GM21576 (cell line): ENCODE measurements around the gene TMEM106C.
A peak's percentile ranks its signal among the peaks of the same experiment; 100 is the strongest.

Experiments
- ATAC-seq: cut with Tn5 transposase; IDR thresholded peaks from one replicate; pipeline ENCODE4 v1.9.1; 2021; ENCODE audit warnings: mild to moderate bottlenecking, moderate library complexity; ENCODE audit not compliant: unreplicated experiment

Gene TMEM106C, protein sequence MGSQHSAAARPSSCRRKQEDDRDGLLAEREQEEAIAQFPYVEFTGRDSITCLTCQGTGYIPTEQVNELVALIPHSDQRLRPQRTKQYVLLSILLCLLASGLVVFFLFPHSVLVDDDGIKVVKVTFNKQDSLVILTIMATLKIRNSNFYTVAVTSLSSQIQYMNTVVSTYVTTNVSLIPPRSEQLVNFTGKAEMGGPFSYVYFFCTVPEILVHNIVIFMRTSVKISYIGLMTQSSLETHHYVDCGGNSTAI

DNA sequence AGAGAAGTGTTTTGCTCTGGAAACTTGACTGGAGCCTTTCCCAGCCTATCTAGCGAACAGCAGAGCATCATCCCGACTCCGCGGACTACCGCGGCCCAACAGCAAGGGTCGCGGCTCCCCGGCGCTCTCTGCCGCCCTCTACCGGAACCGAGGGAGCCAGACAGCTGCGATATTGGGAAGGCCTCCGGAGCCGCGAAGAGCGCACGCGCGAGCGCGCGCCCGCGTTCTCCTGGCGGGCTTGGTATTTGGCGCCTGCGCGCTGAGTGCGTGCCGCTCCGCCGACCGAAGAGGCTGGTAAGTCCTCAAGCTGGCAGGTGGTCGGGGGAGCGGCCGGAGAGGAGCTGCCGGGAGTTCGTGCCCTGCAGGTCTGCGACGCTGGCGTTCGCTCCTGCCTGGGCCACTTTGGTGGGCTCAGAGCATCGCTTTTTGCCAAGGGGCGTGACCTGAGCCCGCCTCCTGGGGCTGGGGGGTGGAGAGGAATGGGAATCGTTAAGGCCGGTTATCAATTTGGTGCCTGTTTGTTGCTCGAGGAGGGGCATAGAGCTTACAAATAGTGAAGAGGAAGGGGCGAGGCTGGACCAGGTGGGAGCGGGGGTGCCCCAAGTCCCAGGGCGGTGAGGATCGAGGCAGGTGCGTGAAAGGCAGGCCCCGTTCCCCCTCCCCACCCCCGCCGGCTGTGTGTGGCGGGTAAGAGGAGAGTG, at the start of gene TMEM106C:
TSS of gene TMEM106C (plus strand) at position 257 of the 701 bp plus-strand sequence. CDS start 641 bp downstream, outside the sequence.
- ATAC-seq, result peak; percentile 78

GRCh38 chr12:47920913-47921312, 42.5 kb upstream of the TMEM106C start:
- ATAC-seq, result no peak

DNA sequence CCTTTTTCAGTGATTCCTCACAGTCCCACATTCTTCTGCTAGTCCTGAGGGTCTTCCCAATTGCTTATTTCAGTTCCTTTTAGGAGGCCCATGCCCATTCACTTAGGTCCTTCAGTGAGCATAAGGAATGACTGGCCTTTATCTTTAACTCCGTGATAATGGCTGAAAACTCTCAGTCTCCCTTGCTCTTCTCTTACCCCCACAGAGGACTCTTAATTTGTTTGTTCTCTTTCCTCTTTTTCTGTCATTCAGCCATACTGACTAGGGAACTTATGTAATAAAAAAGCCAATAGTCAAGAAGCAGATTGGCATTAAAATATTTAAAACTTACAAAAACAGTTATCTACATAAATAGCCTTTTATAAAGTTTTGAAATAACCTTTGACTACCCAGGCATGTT, 41.5 kb upstream of the TMEM106C start:
- ATAC-seq, result no peak

GRCh38 chr12:47927346-47927745, 36.0 kb upstream of the TMEM106C start:
- no peak for ATAC-seq

DNA sequence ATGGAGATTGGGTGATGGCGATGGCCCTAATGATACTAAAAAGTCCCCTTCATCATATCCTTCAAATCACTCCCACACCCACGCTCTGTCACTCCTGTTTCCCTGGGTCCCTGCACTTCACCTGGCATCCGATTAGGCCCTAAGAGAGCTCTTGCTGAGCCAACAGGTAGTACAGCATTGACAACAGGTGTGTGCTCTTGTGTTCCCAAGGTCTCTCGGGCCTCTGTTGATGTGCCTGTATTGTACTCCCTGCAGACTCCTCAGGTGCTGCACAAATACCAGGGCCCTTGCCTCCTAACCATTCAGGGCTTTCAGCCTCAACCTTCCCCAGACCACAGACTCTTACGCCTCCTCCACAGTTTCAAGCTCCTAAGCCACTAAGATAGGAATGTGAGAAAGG, 32.8 kb upstream of the TMEM106C start:
- no peak for ATAC-seq

DNA sequence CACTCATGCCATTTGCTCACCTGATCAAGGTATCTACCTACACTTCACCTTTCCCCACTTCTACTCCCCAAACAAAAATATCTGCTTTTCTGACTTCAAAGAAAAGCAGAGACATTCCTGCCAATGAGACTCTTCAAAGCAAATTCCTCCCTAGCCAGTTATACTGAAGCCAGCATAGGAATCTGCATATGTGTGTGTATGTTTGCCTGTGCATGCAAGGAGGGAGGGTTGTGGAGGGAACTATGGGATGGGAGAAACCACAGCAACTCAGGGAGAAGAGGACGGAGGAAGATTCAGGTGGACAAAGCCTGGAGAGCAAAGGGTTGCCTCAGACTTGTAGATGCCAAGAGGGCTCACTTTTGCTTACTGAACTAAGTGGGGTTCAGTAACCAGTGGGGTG, 32.2 kb upstream of the TMEM106C start:
- no peak for ATAC-seq

- no peak for ATAC-seq
Observed at GRCh38 chr12:47935184-47935583, 28.2 kb upstream of the TMEM106C start.

GRCh38 chr12:47938093-47938492, 25.3 kb upstream of the TMEM106C start:
- ATAC-seq, result no peak

DNA sequence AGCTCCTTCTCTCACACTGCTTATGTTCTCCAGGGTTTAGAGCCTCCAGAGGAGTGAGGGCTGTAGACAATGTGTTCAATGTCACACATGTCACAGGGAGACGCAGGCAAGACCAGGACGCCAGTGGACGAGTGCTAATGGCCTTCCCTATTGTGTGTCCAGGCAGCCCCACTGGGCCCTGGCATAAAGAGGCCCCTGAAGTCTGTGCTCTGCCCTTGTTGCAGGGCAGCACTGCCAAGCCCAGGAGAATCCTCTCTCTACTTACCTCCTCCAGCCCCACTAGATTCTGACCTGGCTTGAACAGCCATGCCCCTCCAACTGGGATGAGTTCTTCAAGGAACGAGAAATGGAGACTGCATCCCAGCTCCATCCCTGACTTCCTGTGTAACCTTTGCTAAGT, 24.8 kb upstream of the TMEM106C start:
- ATAC-seq, result no peak

DNA sequence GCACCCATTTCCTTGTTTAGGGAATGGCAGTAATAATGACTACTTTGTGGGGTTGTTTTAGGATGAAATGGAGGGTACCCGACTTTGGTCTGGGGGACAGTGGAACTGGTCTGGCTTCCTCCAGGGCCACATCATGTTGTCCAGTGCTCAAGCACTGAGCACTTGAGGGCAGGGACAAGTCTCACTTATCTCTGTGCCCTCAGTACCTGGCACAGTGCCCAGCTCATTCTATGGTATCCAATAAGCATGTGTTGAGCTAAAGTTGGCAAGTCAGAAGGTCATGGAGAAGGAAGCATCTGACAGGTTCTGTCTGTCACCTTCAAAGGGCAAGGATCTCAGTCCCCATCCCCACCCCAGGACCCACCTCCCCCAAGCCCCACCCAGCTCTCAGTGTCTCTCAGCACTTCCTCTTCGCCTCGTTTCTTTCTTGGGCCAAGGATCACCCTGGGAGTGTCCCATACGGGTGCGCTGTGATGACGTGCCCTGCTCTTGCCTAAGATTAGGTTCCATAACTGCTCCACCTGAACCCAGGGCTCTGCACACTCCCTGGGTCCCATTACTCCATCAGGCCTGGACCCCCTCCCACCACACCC, 24.3 kb upstream of the TMEM106C start:
- no peak for ATAC-seq

- no peak for ATAC-seq
Observed at GRCh38 chr12:47940773-47941474, 22.5 kb upstream of the TMEM106C start.

DNA sequence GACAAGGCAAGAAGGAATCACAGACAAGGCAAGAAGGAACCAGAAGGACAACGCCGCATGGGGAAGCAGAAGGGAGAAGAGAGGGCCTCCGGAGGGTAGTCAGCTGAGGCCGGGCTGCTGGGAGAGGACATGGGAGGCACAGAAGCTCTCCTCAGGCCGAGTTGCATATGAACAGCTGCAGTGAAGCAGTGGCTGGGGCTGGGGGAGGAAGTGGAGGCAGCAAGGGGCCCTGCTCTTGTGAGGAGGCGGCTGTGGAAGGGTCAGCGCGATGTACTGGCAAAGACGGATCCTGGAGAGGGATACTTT, 22.0 kb upstream of the TMEM106C start:
- ATAC-seq, result no peak

- no peak for ATAC-seq
Observed at GRCh38 chr12:47941871-47942613, 21.4 kb upstream of the TMEM106C start.

DNA sequence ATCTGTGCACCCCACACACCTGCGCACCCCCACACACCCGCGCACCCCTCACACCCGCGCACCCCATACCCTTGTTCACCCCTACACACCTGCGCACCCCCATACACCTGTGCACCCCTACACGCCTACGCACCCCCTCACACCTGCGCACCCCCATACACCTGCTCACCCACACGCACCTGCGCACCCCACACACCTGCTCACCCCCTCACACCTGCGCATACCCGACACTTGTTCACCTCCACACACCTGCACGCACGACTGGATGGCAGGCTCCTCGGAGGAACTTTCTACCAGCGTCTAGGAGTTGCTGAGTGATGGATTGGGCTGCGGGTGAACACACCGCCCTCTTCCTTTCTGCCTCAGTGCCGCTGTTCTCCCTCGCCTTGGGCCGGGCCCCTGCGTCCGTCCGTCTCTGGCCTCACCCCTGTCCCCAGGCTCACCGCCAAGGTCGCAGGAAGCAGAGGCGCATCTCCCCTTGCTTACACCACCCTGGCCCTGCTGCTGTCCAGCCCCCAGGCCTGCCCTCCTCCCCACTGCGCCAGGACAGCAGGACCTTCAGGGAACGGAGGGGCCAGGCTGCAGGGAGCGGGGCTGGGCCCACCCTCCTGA, 20.7 kb upstream of the TMEM106C start:
- no peak for ATAC-seq

- ATAC-seq, result no peak
Observed at GRCh38 chr12:47943623-47944340, 19.6 kb upstream of the TMEM106C start.

GRCh38 chr12:47944685-47945340, 18.6 kb upstream of the TMEM106C start:
- ATAC-seq, result no peak

DNA sequence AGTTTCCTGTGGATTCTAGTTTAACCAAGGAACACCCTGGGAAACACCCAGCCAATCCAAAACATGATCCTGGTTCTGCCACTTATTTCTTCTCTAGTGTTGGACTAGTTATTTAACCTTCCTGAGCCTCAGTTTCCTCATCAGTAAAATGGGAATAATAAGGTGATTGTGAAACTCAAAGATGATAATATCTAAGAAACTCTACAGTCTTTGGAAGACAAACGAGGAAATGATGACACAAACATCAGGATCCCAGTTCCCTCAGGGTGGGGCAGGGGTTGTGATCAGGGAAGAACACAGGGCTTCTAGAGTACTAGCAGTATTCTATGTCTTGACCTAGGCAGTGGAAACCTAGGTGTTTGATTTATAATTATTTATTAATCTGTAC, 18.1 kb upstream of the TMEM106C start:
- no peak for ATAC-seq

DNA sequence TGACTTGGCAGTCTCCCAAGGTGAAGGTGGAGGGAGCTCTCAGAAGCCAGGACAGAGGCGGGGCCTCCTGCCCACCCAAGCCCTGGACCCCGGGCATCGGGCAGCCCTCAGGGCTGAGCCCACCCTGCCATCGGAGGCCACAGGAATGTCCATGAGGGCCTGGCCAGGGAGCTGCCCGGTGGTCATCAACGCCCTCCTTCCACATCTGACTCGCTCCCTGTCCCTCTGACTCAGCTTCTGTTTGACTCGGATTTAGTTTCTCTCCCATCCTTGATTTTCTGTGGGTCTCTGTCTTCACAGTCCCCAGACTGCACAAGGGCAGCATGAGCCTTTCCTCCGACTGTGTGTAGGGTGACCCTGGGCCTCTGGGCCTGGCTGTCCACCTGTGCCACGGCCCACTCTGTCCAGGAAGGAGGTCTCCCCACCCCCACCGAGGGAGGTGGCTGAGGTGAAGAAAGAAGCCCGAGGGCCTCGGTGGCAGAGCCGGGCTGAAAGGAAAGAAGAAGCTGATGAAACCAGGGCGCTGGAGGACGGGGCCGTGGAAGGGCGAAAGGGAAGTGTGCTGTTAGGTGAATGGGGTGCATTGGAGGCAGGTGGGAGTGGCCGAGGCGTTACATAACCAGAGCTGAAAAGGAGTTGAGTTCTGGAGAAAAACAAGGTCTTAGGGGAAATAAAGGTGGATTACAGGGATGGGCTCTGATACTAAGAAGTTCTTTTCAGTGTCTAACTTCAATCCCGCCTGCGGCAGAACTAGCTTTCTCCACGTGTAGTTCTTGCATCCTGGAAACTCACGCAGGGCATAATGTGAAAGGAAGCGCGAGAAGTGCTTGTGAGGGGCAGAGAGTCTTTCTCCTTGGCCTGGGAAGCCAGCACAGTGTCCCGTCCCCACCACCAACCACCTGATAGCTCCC, 16.7 kb upstream of the TMEM106C start:
- no peak for ATAC-seq

- ATAC-seq, result no peak
Observed at GRCh38 chr12:47947341-47947740, 16.1 kb upstream of the TMEM106C start.
